ENCODE results near the gene TMEM120B.

Gene TMEM120B

GRCh38 chr12:121796855-121797751, 84.6 kb downstream of the TMEM120B start:
- Histone ChIP-seq H3K4me1 (ENCODE audit: insufficient read depth, low read length) (peaks cover 56% of the 10 kb centered on the region), H3K36me3 (ENCODE audit: insufficient read depth, low read length) (peaks cover 17% of the 10 kb centered on the region), H3K9ac (ENCODE audit: low read length) (peak overlapping the region; percentile 39), H3K27ac (ENCODE audit: low read depth, low read length) (peak overlapping the region; percentile 93), H3K4me3 (ENCODE audit: low read depth in 1 of 2, low read length in 2 of 2) (peak overlapping the region in 1 of 2 donors; percentile 59), H3K9me3 (ENCODE audit: low read length) (no peaks in the 10 kb centered on the region), H3K27me3 (ENCODE audit: control insufficient read depth in 1 of 2, insufficient read depth in 2 of 2, low read length in 2 of 2) (no peaks in the 10 kb centered on the region)

- Histone ChIP-seq H3K4me3 (ENCODE audit: low read depth in 1 of 2, low read length in 2 of 2) (peak overlapping the region; percentile 18 to 50), H3K4me1 (ENCODE audit: insufficient read depth, low read length) (peaks cover 51% of the 10 kb centered on the region), H3K9me3 (ENCODE audit: low read length) (no peaks in the 10 kb centered on the region), H3K9ac (ENCODE audit: low read length) (peak overlapping the region; percentile 68), H3K27ac (ENCODE audit: low read depth, low read length) (peak overlapping the region; percentile 93), H3K36me3 (ENCODE audit: insufficient read depth, low read length) (peaks cover 17% of the 10 kb centered on the region), H3K27me3 (ENCODE audit: control insufficient read depth in 1 of 2, insufficient read depth in 2 of 2, low read length in 2 of 2) (no peaks in the 10 kb centered on the region)
Observed at GRCh38 chr12:121797937-121798786, 85.6 kb downstream of the TMEM120B start.

GRCh38 chr12:121798787-121799155, 86.2 kb downstream of the TMEM120B start:
- no peaks in the 10 kb centered on the region for H3K27me3 ChIP-seq (ENCODE audit: control insufficient read depth in 1 of 2, insufficient read depth in 2 of 2, low read length in 2 of 2)
- peaks cover 17% of the 10 kb centered on the region for H3K36me3 ChIP-seq (ENCODE audit: insufficient read depth, low read length)
- H3K4me1 ChIP-seq (ENCODE audit: insufficient read depth, low read length), result peaks cover 51% of the 10 kb centered on the region
- H3K9ac ChIP-seq (ENCODE audit: low read length), result peak overlapping the region; percentile 68
- peak overlapping the region in 1 of 2 donors; percentile 50 for H3K4me3 ChIP-seq (ENCODE audit: low read depth in 1 of 2, low read length in 2 of 2)
- no peaks in the 10 kb centered on the region for H3K9me3 ChIP-seq (ENCODE audit: low read length)
- peak overlapping the region; percentile 93 for H3K27ac ChIP-seq (ENCODE audit: low read depth, low read length)

- Histone ChIP-seq H3K36me3 (ENCODE audit: insufficient read depth, low read length) (peaks cover 17% of the 10 kb centered on the region), H3K4me1 (ENCODE audit: insufficient read depth, low read length) (peaks cover 50% of the 10 kb centered on the region)
Observed at GRCh38 chr12:121799156-121799841, 86.7 kb downstream of the TMEM120B start.

GRCh38 chr12:121799842-121800693, 87.5 kb downstream of the TMEM120B start:
- peaks cover 16% of the 10 kb centered on the region for H3K36me3 ChIP-seq (ENCODE audit: insufficient read depth, low read length)
- no peak overlapping the region for H3K9ac ChIP-seq (ENCODE audit: low read length)
- H3K27me3 ChIP-seq (ENCODE audit: control insufficient read depth in 1 of 2, insufficient read depth in 2 of 2, low read length in 2 of 2), result no peaks in the 10 kb centered on the region
- H3K4me1 ChIP-seq (ENCODE audit: insufficient read depth, low read length), result peaks cover 43% of the 10 kb centered on the region
- no peaks in the 10 kb centered on the region for H3K9me3 ChIP-seq (ENCODE audit: low read length)
- peak overlapping the region; percentile 56 to 68 for H3K4me3 ChIP-seq (ENCODE audit: low read depth in 1 of 2, low read length in 2 of 2)
- H3K27ac ChIP-seq (ENCODE audit: low read depth, low read length), result peak overlapping the region; percentile 92

More at GRCh38 chr12:121799156-121799841, 86.7 kb downstream of the TMEM120B start:
- H3K9me3 ChIP-seq (ENCODE audit: low read length), result no peaks in the 10 kb centered on the region
- H3K27me3 ChIP-seq (ENCODE audit: control insufficient read depth in 1 of 2, insufficient read depth in 2 of 2, low read length in 2 of 2), result no peaks in the 10 kb centered on the region
- peak overlapping the region; percentile 93 for H3K27ac ChIP-seq (ENCODE audit: low read depth, low read length)
- H3K9ac ChIP-seq (ENCODE audit: low read length), result peak overlapping the region; percentile 68
- H3K4me3 ChIP-seq (ENCODE audit: low read depth in 1 of 2, low read length in 2 of 2), result peak overlapping the region; percentile 56 to 68

- Histone ChIP-seq H3K27ac (ENCODE audit: low read depth, low read length) (peak overlapping the region; percentile 91), H3K9me3 (ENCODE audit: low read length) (no peaks in the 10 kb centered on the region), H3K9ac (ENCODE audit: low read length) (peak overlapping the region; percentile 97), H3K4me1 (ENCODE audit: insufficient read depth, low read length) (peaks cover 37% of the 10 kb centered on the region), H3K4me3 (ENCODE audit: low read depth in 1 of 2, low read length in 2 of 2) (peak overlapping the region; percentile 60 to 76), H3K27me3 (ENCODE audit: control insufficient read depth in 1 of 2, insufficient read depth in 2 of 2, low read length in 2 of 2) (no peaks in the 10 kb centered on the region), H3K36me3 (ENCODE audit: insufficient read depth, low read length) (peaks cover 12% of the 10 kb centered on the region)
Observed at GRCh38 chr12:121800694-121801594, 88.4 kb downstream of the TMEM120B start.

- H3K36me3 ChIP-seq (ENCODE audit: insufficient read depth, low read length), result peaks cover 11% of the 10 kb centered on the region
- peak overlapping the region; percentile 60 to 76 for H3K4me3 ChIP-seq (ENCODE audit: low read depth in 1 of 2, low read length in 2 of 2)
- H3K27me3 ChIP-seq (ENCODE audit: control insufficient read depth in 1 of 2, insufficient read depth in 2 of 2, low read length in 2 of 2), result no peaks in the 10 kb centered on the region
- no peaks in the 10 kb centered on the region for H3K9me3 ChIP-seq (ENCODE audit: low read length)
- H3K4me1 ChIP-seq (ENCODE audit: insufficient read depth, low read length), result peaks cover 36% of the 10 kb centered on the region
- peak overlapping the region; percentile 91 for H3K27ac ChIP-seq (ENCODE audit: low read depth, low read length)
- peak overlapping the region; percentile 97 for H3K9ac ChIP-seq (ENCODE audit: low read length)
Observed at GRCh38 chr12:121801595-121802484, 89.3 kb downstream of the TMEM120B start.

GRCh38 chr12:121802485-121802842, 89.9 kb downstream of the TMEM120B start:
- Histone ChIP-seq H3K27ac (ENCODE audit: low read depth, low read length) (peak overlapping the region; percentile 91), H3K9ac (ENCODE audit: low read length) (peak overlapping the region; percentile 97), H3K4me1 (ENCODE audit: insufficient read depth, low read length) (peaks cover 36% of the 10 kb centered on the region), H3K27me3 (ENCODE audit: control insufficient read depth in 1 of 2, insufficient read depth in 2 of 2, low read length in 2 of 2) (no peaks in the 10 kb centered on the region), H3K4me3 (ENCODE audit: low read depth in 1 of 2, low read length in 2 of 2) (peak overlapping the region; percentile 60 to 76), H3K36me3 (ENCODE audit: insufficient read depth, low read length) (peaks cover 11% of the 10 kb centered on the region), H3K9me3 (ENCODE audit: low read length) (no peaks in the 10 kb centered on the region)

Data from muscle layer of colon (tissue), 2 donors.